Sigmoid colon (tissue), 4 donors: ENCODE data around the gene AKT1S1.

ENCODE experiments used
- CTCF ChIP-seq, 4 experiments: fragments of 450-650 bp in 3 of 4; fragments of 200-600 bp in 1 of 4; IDR thresholded peaks; one replicate each; pipeline ENCODE4 v1.5.1; 2016 to 2019; ENCODE audit warnings: antibody characterized with exemption in 4 of 4, mild to moderate bottlenecking in 3 of 4, moderate library complexity in 2 of 4
- EP300 ChIP-seq, 4 donors: sonication (generic); formaldehyde crosslinking; IDR thresholded peaks; one replicate each; pipeline ENCODE4 v1.6.1; 2017; ENCODE audit warnings: antibody characterized with exemption in 4 of 4
- POLR2A ChIP-seq, 2 donors: fragments of 450-650 bp; IDR thresholded peaks; one replicate each; pipeline ENCODE4 v1.6.1; 2016; ENCODE audit warnings: antibody characterized with exemption in 2 of 2, mild to moderate bottlenecking in 2 of 2, moderate library complexity in 2 of 2
- POLR2AphosphoS5 ChIP-seq, 4 donors: sonication (generic); formaldehyde crosslinking; IDR thresholded peaks; one replicate each; pipeline ENCODE4 v1.6.1; 2017; ENCODE audit warnings: antibody characterized with exemption in 4 of 4

GRCh38 chr19:49892716-49893115 lies 15.6 kb upstream of the AKT1S1 start:
- TF ChIP-seq POLR2A (IDR thresholded peaks at IDR 0.05), result no peak
- no peak for TF ChIP-seq CTCF (IDR thresholded peaks at IDR 0.05)
- TF ChIP-seq EP300 (IDR thresholded peaks at IDR 0.05), result no peak
- no peak for TF ChIP-seq POLR2AphosphoS5 (IDR thresholded peaks at IDR 0.05)
